Smooth muscle cell of the brain vasculature (primary cell): ENCODE measurements around the gene DCAF6.
A peak's percentile ranks its signal among the peaks of the same experiment; 100 is the strongest.
"Not testable (repeated sequence)": the region's sequence is repeated elsewhere in the genome, so short reads cannot be mapped to it uniquely, and the experiment has no call there.

ENCODE experiments used
- DNase-seq: peaks from one replicate; pipeline ENCODE4 v3.0.0-alpha.2; 2012; ENCODE audit warnings: low read depth, low spot score

Gene DCAF6

GRCh38 chr1:168031198-168031597, 94.7 kb downstream of the DCAF6 start:
- DNase-seq, result no peak

- DNase-seq, result no peak
Measured at GRCh38 chr1:168031627-168032026, 95.1 kb downstream of the DCAF6 start.

- DNase-seq, result no peak
Measured at GRCh38 chr1:168032029-168032428, 95.5 kb downstream of the DCAF6 start.

GRCh38 chr1:168035345-168035744, 98.9 kb downstream of the DCAF6 start:
- no peak for DNase-seq

GRCh38 chr1:168042362-168042761, 105.9 kb downstream of the DCAF6 start:
- DNase-seq, result no peak

- DNase-seq, result no peak
Measured at GRCh38 chr1:168045311-168045710, 108.8 kb downstream of the DCAF6 start.

- no peak for DNase-seq
Measured at GRCh38 chr1:168050307-168050706, 113.8 kb downstream of the DCAF6 start.

GRCh38 chr1:168050880-168051279, 114.4 kb downstream of the DCAF6 start:
- no peak for DNase-seq

GRCh38 chr1:168053681-168054080, 117.2 kb downstream of the DCAF6 start:
- no peak for DNase-seq

- no peak for DNase-seq
Measured at GRCh38 chr1:168054117-168054516, 117.6 kb downstream of the DCAF6 start.

GRCh38 chr1:168056152-168056551, 119.7 kb downstream of the DCAF6 start:
- DNase-seq, result not testable (repeated sequence)

- no peak for DNase-seq
Measured at GRCh38 chr1:168057355-168057754, 120.9 kb downstream of the DCAF6 start.

- no peak for DNase-seq
Measured at GRCh38 chr1:168057921-168058320, 121.4 kb downstream of the DCAF6 start.

GRCh38 chr1:168064216-168064615, 127.7 kb downstream of the DCAF6 start:
- no peak for DNase-seq

- DNase-seq, result no peak
Measured at GRCh38 chr1:168065506-168065905, 129.0 kb downstream of the DCAF6 start.

- DNase-seq, result no peak
Measured at GRCh38 chr1:168069384-168069783, 132.9 kb downstream of the DCAF6 start.

- DNase-seq, result no peak
Measured at GRCh38 chr1:168079761-168080160, 143.3 kb downstream of the DCAF6 start.

GRCh38 chr1:168081373-168082007, 145.0 kb downstream of the DCAF6 start:
- DNase-seq, result no peak

GRCh38 chr1:168082008-168082876, 145.8 kb downstream of the DCAF6 start:
- DNase-seq, result peak; percentile 47

GRCh38 chr1:168083456-168084325, 147.2 kb downstream of the DCAF6 start:
- no peak for DNase-seq

- peak; percentile 32 for DNase-seq
Measured at GRCh38 chr1:168084396-168085231, 148.1 kb downstream of the DCAF6 start.
